DND-41 (cell line): Measurements from ENCODE around the gene GNB3.

ENCODE experiments used
- ATAC-seq: fragments of 200-7000 bp; cut with Tn5 transposase; 3 replicates; pipeline ENCODE4 v1.9.1; 2021; ENCODE audit warnings: low read depth; ENCODE audit not compliant: insufficient read depth
- DNase-seq: peaks from one replicate; pipeline ENCODE4 v3.0.0-alpha.2; 2020
- H2AFZ ChIP-seq: 2 replicates; pipeline ENCODE4 v1.6.0; 2012; ENCODE audit warnings: low read depth, low read length
- H3K27ac ChIP-seq: 2 replicates; pipeline ENCODE4 v1.5.1; 2012; ENCODE audit warnings: low read length, inconsistent platforms
- H3K27me3 ChIP-seq: fragments of 200-600 bp; sonication (generic); 2 replicates; pipeline ENCODE4 v1.6.0; 2012; ENCODE audit warnings: low read length, mild to moderate bottlenecking, inconsistent platforms; ENCODE audit not compliant: insufficient read depth, poor library complexity
- H3K36me3 ChIP-seq: 2 replicates; pipeline ENCODE4 v1.5.1; 2012; ENCODE audit warnings: low read length, inconsistent platforms; ENCODE audit not compliant: insufficient read depth
- H3K4me1 ChIP-seq: 2 replicates; pipeline ENCODE4 v1.5.1; 2012; ENCODE audit warnings: mild to moderate bottlenecking, low read length; ENCODE audit not compliant: insufficient read depth
- H3K4me2 ChIP-seq: 2 replicates; pipeline ENCODE4 v1.6.0; 2012; ENCODE audit warnings: mild to moderate bottlenecking, moderate library complexity, low read length, inconsistent platforms; ENCODE audit not compliant: insufficient read depth
- H3K4me3 ChIP-seq, 2 experiments: fragments of 200-600 bp in 1 of 2; shearing (Covaris generic) in 1 of 2; 2 replicates each; pipeline ENCODE4 v1.5.1; 2012 to 2016; ENCODE audit warnings: inconsistent platforms in 2 of 2, low read length in 2 of 2, mild to moderate bottlenecking in 2 of 2, low read depth in 1 of 2, moderate library complexity in 1 of 2
- H3K79me2 ChIP-seq: 2 replicates; pipeline ENCODE4 v1.6.0; 2012; ENCODE audit warnings: low read length, inconsistent platforms; ENCODE audit not compliant: insufficient read depth
- H3K9ac ChIP-seq: 2 replicates; pipeline ENCODE4 v1.6.0; 2012; ENCODE audit warnings: low read depth, mild to moderate bottlenecking, inconsistent platforms, low read length, moderate library complexity
- H3K9me3 ChIP-seq: 2 replicates; pipeline ENCODE4 v1.5.1; 2012; ENCODE audit warnings: low read length, moderate library complexity, mild to moderate bottlenecking, inconsistent platforms; ENCODE audit not compliant: insufficient read depth, severe bottlenecking
- H4K20me1 ChIP-seq: 2 replicates; pipeline ENCODE4 v1.6.0; 2012; ENCODE audit warnings: low read length; ENCODE audit not compliant: insufficient read depth
- EZH2 ChIP-seq: IDR thresholded peaks from 3 replicates; pipeline ENCODE4 v1.6.1; 2012; ENCODE audit warnings: borderline replicate concordance, low read depth, mild to moderate bottlenecking, moderate library complexity, low read length, inconsistent platforms; ENCODE audit not compliant: severe bottlenecking
- TF ChIP-seq, protein P1 (sequence below): IDR thresholded peaks from 2 replicates; pipeline ENCODE4 v1.5.1; 2012; ENCODE audit warnings: borderline replicate concordance, low read length, moderate library complexity, mild to moderate bottlenecking; ENCODE audit not compliant: poor library complexity, severe bottlenecking; ENCODE audit errors: extremely low read depth

GNB3 gene

DNA sequence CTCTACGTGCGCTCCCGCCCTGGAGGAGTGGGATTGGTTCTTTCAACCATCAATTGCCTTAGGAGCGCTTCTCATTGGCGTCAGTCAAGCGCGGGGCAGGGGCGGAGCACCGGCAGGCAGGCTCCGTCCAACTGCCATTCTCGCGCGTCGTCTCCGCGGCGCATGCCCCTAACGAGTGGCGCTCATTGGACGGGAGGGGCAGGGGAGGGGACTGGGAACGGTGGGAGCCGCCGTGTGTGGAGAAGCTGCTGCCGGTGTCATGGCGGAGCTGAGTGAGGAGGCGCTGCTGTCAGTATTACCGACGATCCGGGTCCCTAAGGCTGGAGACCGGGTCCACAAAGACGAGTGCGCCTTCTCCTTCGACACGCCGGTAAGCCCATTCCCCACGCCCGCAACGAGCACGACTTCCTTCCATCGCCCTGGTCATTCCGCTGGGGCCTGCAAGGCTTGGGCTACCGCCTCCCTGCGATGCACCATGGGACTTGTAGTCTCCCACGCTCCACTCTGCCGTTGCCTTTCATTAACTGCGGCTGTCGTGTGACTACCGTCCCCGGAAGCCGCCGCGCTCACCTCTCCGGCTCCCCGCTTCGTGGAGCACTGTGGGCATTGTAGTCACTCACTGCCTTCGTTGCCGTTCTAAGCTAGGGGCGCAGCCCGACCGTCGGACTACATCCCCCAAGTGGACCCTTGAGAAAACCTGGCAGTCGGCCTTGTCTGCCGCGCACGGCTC is 11.4 kb downstream of the GNB3 start, which contains the start of gene USP5:
Gene USP5 (plus strand): TSS at position 230 of the 730 bp plus-strand sequence. CDS start 30 bp downstream, at position 260.
- Histone ChIP-seq H3K4me1 (peaks cover 37% of the 10 kb centered on the region), H3K79me2 (peaks cover 59% of the 10 kb centered on the region), H3K27ac (peak within 1 kb of the TSS; percentile 99), H3K9ac (peak within 1 kb of the TSS; percentile 81), H2AFZ (peak within 1 kb of the TSS; percentile 92), H3K4me2 (peak within 1 kb of the TSS; percentile 95), H3K36me3 (peaks cover 69% of the 10 kb centered on the region), H3K4me3 (peak within 1 kb of the TSS; percentile 73 to 87), H3K9me3 (no peaks in the 10 kb centered on the region), H3K27me3 (no peaks in the 10 kb centered on the region), H4K20me1 (peaks cover 32% of the 10 kb centered on the region)
- no peak for TF ChIP-seq EZH2
- TF ChIP-seq, protein P1, sequence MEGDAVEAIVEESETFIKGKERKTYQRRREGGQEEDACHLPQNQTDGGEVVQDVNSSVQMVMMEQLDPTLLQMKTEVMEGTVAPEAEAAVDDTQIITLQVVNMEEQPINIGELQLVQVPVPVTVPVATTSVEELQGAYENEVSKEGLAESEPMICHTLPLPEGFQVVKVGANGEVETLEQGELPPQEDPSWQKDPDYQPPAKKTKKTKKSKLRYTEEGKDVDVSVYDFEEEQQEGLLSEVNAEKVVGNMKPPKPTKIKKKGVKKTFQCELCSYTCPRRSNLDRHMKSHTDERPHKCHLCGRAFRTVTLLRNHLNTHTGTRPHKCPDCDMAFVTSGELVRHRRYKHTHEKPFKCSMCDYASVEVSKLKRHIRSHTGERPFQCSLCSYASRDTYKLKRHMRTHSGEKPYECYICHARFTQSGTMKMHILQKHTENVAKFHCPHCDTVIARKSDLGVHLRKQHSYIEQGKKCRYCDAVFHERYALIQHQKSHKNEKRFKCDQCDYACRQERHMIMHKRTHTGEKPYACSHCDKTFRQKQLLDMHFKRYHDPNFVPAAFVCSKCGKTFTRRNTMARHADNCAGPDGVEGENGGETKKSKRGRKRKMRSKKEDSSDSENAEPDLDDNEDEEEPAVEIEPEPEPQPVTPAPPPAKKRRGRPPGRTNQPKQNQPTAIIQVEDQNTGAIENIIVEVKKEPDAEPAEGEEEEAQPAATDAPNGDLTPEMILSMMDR, result no peak
- ATAC-seq (peak; percentile 80), DNase-seq (peak; percentile 99)

DNA sequence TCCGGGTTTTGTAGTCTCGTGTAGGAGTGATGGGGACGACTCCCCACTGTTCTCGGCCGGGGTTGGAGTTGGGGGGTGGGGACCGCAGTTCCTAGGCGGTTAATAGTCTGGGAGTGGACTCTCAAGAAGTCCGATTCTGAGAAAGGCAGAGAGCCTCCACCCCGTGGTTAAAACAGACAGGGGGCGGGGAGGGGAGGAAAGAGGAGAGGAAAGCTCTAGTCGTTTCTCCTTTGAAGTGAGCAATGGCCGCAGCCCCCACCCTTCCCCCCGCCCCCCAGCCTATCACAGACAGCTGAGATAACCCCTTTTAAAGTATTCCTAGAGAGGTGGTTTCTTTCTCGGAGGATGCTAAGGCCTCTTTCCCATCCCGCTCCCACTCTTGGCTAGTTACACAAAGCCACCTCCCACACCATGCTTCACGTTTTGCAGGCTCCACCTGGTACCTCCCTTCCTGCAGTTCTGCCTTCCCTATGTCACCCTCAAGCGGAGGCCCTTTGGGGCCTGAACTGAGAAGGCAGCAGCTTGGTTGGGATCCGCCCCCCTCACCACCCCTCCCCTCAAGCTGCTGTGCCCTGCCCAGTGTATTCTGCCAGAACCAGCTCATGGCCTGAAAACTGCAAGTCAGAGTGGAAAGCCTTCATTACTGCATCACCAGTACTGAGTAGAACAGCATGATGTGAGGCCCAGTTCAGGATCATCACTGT is 12.1 kb downstream of the GNB3 start:
- Histone ChIP-seq H3K4me1 (peaks cover 37% of the 10 kb centered on the region), H3K4me2 (peak overlapping the region; percentile 82), H3K27ac (peak overlapping the region; percentile 74), H3K4me3 (peak overlapping the region; percentile 51 to 87; a peak in 3 of 4 replicates), H3K9me3 (no peaks in the 10 kb centered on the region), H3K36me3 (peaks cover 69% of the 10 kb centered on the region), H3K27me3 (no peaks in the 10 kb centered on the region), H3K79me2 (peaks cover 59% of the 10 kb centered on the region), H4K20me1 (peaks cover 32% of the 10 kb centered on the region), H3K9ac (peak overlapping the region; percentile 81), H2AFZ (peak overlapping the region; percentile 61)
- TF ChIP-seq EZH2, result no peak
- TF ChIP-seq, protein P1, result no peak
- ATAC-seq (no peak), DNase-seq (peak; percentile 65)

DNA sequence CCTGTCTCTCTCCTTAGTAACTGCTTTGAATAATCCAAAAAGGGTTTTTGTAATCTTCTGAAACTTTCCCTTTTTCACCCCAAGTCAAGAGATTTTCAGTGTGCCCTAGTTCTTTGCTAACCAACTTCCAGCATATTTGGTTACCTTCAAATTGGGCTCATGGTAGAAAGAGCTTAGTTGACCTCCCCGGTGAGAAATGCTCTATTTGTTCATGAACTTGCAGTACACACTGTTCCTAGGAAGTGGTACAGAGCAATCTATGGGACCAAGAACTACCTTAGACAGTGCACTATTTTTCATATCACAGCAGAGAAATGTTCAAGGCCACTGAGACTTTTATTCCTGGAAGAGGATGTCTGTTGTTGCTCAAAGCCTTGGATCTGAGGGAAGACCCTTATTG is 12.9 kb downstream of the GNB3 start:
- peak overlapping the region; percentile 74; the same call in 1 of the 2 replicates for H3K27ac ChIP-seq
- DNase-seq, result no peak
- no peaks in the 10 kb centered on the region for H3K9me3 ChIP-seq
- peak overlapping the region; percentile 82 for H3K4me2 ChIP-seq
- H3K79me2 ChIP-seq, result peaks cover 59% of the 10 kb centered on the region
- peaks cover 32% of the 10 kb centered on the region for H4K20me1 ChIP-seq
- peaks cover 69% of the 10 kb centered on the region for H3K36me3 ChIP-seq
- H3K9ac ChIP-seq, result peak overlapping the region; percentile 81
- no peak for ATAC-seq
- H3K4me3 ChIP-seq, result peak overlapping the region in 1 of 2 experiments; percentile 87; a peak in 2 of 4 replicates
- TF ChIP-seq EZH2, result no peak
- TF ChIP-seq, protein P1, result no peak
- H2AFZ ChIP-seq, result no peak overlapping the region
- peaks cover 37% of the 10 kb centered on the region for H3K4me1 ChIP-seq
- no peaks in the 10 kb centered on the region for H3K27me3 ChIP-seq
